ENCODE data around the gene HOXD12. TPM values are rescaled to one million over a fixed set of nuclear protein-coding genes. Genes with fewer than 3 reads are reported as not detected.

The HOXD12 gene
- total RNA-seq, 1 experiment from 2014 or later, result not detected

- H3K9me2 ChIP-seq (ENCODE audit: insufficient read depth), result no peaks in the 10 kb centered on the region
- BruUV-seq (replicated peaks), result no TSS peak
- H3K27ac ChIP-seq, result no peak overlapping the region
- H3K27me3 ChIP-seq (ENCODE audit: insufficient read depth, low read depth), result peaks cover 41% of the 10 kb centered on the region
- CTCF ChIA-PET, result no interaction called here
- H3K4me3 ChIP-seq, result no peak overlapping the region
- no peak for DNase-seq
- H3K79me2 ChIP-seq (ENCODE audit: low read depth), result no peaks in the 10 kb centered on the region
- no peak overlapping the region for H2AFZ ChIP-seq
- H4K20me1 ChIP-seq (ENCODE audit: insufficient read depth), result no peaks in the 10 kb centered on the region
- H3K9me3 ChIP-seq (ENCODE audit: insufficient read depth, low read depth), result no peaks in the 10 kb centered on the region
- peaks cover 13% of the 10 kb centered on the region; the same call in 1 of the 2 replicates for H3K4me1 ChIP-seq (replicated peaks; ENCODE audit: insufficient read depth)
- H3F3A ChIP-seq (ENCODE audit: insufficient read depth, low read depth), result no peaks in the 10 kb centered on the region
- intact Hi-C loops (cut with micrococcal nuclease; ENCODE audit: unreplicated experiment), result no loop called here
- H3K4me2 ChIP-seq, result no peak overlapping the region
- POLR2A ChIA-PET (ENCODE audit: unreplicated experiment), result no interaction called here
- TF ChIP-seq CTCF (conservative IDR thresholded peaks at IDR 0.05) (no peak), EZH2 (IDR thresholded peaks at IDR 0.05; ENCODE audit: low read depth) (no peak)
- no peaks in the 10 kb centered on the region for H3K36me3 ChIP-seq (ENCODE audit: low read depth)
These were observed 1.0 kb downstream of the HOXD12 start for GRCh38 chr2:176100547-176101140.

- TF ChIP-seq CTCF (conservative IDR thresholded peaks at IDR 0.05), result no peak
- TF ChIP-seq EZH2 (IDR thresholded peaks at IDR 0.05; ENCODE audit: low read depth), result no peak
- no peaks in the 10 kb centered on the region for H3K79me2 ChIP-seq (ENCODE audit: low read depth)
- H3K27me3 ChIP-seq (ENCODE audit: insufficient read depth, low read depth), result peaks cover 37% of the 10 kb centered on the region
- H3F3A ChIP-seq (ENCODE audit: insufficient read depth, low read depth), result no peaks in the 10 kb centered on the region
- no peaks in the 10 kb centered on the region for H3K36me3 ChIP-seq (ENCODE audit: low read depth)
- H3K9me2 ChIP-seq (ENCODE audit: insufficient read depth), result no peaks in the 10 kb centered on the region
- H3K9me3 ChIP-seq (ENCODE audit: insufficient read depth, low read depth), result no peaks in the 10 kb centered on the region
- no peaks in the 10 kb centered on the region for H4K20me1 ChIP-seq (ENCODE audit: insufficient read depth)
- ChIA-PET POLR2A (ENCODE audit: unreplicated experiment) (no interaction called here), CTCF (no interaction called here)
- no peak overlapping the region for H2AFZ ChIP-seq
- no peak overlapping the region for H3K27ac ChIP-seq
- H3K4me1 ChIP-seq (replicated peaks; ENCODE audit: insufficient read depth), result peaks cover 12% of the 10 kb centered on the region; the same call in 1 of the 2 replicates
- BruUV-seq (replicated peaks), result no TSS peak
- DNase-seq, result no peak
- no peak overlapping the region for H3K4me3 ChIP-seq
- no peak overlapping the region for H3K4me2 ChIP-seq
- intact Hi-C loops (cut with micrococcal nuclease; ENCODE audit: unreplicated experiment), result no loop called here
These were observed 1.7 kb downstream of the HOXD12 start for GRCh38 chr2:176101216-176101830.

GRCh38 chr2:176101842-176102241 lies 2.2 kb downstream of the HOXD12 start:
- no peak for TF ChIP-seq CTCF (conservative IDR thresholded peaks at IDR 0.05)
- no peak for TF ChIP-seq EZH2 (IDR thresholded peaks at IDR 0.05; ENCODE audit: low read depth)
- Histone ChIP-seq H3K27me3 (ENCODE audit: insufficient read depth, low read depth) (peaks cover 32% of the 10 kb centered on the region), H3K79me2 (ENCODE audit: low read depth) (no peaks in the 10 kb centered on the region), H3K4me3 (no peak overlapping the region), H2AFZ (no peak overlapping the region), H4K20me1 (ENCODE audit: insufficient read depth) (no peaks in the 10 kb centered on the region), H3K36me3 (ENCODE audit: low read depth) (no peaks in the 10 kb centered on the region), H3K9me3 (ENCODE audit: insufficient read depth, low read depth) (no peaks in the 10 kb centered on the region), H3K4me2 (no peak overlapping the region), H3K27ac (no peak overlapping the region), H3F3A (ENCODE audit: insufficient read depth, low read depth) (no peaks in the 10 kb centered on the region), H3K4me1 (replicated peaks; ENCODE audit: insufficient read depth) (peaks cover 7% of the 10 kb centered on the region; the same call in 1 of the 2 replicates), H3K9me2 (ENCODE audit: insufficient read depth) (no peaks in the 10 kb centered on the region)
- DNase-seq, result no peak
- no TSS peak for BruUV-seq (replicated peaks)
- ChIA-PET POLR2A (ENCODE audit: unreplicated experiment) (no interaction called here), CTCF (no interaction called here)
- intact Hi-C loops (cut with micrococcal nuclease; ENCODE audit: unreplicated experiment), result no loop called here
